HG03175 (cell line): ENCODE results near the gene GPR39.

ENCODE experiments used
- ATAC-seq: cut with Tn5 transposase; IDR thresholded peaks from one replicate; pipeline ENCODE4 v1.9.1; 2021; ENCODE audit warnings: mild to moderate bottlenecking, moderate library complexity; ENCODE audit not compliant: unreplicated experiment

GPR39 gene

GRCh38 chr2:132627536-132627935, 210.9 kb downstream of the GPR39 start:
- ATAC-seq = no peak

GRCh38 chr2:132632000-132632649, 215.5 kb downstream of the GPR39 start:
- no peak for ATAC-seq

- no peak for ATAC-seq
Measured at GRCh38 chr2:132633635-132634034, 217.0 kb downstream of the GPR39 start.

- no peak for ATAC-seq
Measured at GRCh38 chr2:132636346-132636745, 219.7 kb downstream of the GPR39 start.

GRCh38 chr2:132638313-132639040, 221.9 kb downstream of the GPR39 start:
- no peak for ATAC-seq

GRCh38 chr2:132640116-132640515, 223.5 kb downstream of the GPR39 start:
- no peak for ATAC-seq

DNA sequence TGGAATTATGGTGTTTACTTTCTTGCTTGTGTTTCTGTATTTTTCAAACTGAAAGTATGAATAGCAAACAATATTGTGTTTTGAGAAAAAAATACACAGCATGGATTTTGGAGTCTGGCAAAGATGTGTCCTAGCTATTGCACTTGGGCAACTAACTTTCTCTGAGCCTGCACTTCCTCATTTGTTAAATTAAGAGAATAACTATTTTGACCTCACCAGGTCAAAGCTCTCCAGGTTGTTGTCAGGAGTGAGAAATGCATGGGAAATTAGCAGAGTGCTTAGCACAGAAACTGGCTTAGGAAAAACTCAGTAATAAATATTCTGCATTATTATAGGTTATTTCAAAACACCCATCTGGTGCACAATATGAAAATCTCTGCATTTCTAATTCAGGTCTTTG, 225.2 kb downstream of the GPR39 start:
- no peak for ATAC-seq

GRCh38 chr2:132642415-132642814, 225.8 kb downstream of the GPR39 start:
- no peak for ATAC-seq

GRCh38 chr2:132645176-132645575, 228.6 kb downstream of the GPR39 start:
- ATAC-seq = no peak

DNA sequence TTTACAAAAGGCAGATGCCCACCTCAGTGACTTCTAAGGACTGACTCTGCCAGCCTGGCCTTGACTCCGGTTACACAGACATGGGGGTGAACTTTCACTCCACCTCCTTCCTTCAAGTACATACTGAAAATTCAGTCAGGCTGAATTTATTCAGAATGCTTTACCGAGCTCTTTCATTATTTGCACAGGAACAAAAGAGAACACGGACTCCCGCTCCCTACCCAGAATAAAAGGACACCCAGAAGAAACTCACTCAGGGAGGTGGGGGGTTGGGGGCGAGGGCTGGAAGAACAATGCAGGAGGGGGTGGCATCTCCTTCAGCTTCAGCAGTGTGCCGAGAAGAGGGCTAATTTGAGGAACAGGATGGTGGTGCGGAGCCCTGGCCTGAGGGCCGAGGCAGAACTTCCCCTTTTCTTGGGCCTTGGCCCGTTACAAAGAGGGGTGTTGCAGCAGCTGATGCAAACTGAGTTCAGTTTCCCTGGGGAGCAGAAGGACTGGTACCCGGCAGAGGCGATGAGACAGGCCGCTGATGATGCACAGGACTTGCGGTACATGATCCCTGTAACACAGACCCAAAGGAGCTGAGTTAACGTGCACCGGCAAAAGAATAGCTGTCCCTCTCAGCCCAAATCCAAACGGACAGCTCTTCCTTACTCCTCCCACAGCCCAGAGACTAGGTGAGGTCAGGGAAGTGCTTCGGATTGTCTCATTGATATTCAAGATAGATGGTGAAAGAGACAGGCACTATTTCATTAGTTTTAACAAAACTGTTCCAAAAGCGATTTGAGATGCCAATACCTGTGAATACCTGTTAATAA, 229.3 kb downstream of the GPR39 start:
- ATAC-seq = no peak

GRCh38 chr2:132646540-132647108, 230.0 kb downstream of the GPR39 start:
- no peak for ATAC-seq

GRCh38 chr2:132651115-132652045, 234.8 kb downstream of the GPR39 start:
- peak; percentile 53 for ATAC-seq

- no peak for ATAC-seq
Measured at GRCh38 chr2:132652474-132652873, 235.9 kb downstream of the GPR39 start.

DNA sequence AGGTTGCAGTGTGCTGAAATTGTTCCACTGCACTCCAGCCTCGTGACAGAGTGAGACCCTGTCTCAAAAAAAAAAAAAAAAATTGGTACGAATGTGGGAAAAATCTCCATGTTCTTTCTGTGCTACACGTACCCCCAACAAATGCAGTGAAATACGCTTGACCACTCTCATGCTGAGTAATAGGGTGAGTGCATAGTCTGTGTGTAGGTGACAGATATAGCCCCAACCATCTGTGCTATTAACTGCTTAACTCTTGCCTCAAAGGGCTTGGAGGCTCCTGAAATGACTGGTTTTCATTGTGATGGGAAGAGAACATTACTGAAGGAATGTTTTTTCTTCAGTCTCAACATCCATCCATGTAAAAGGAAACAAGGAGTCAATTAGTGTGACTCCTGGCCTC, 237.7 kb downstream of the GPR39 start:
- ATAC-seq = no peak

DNA sequence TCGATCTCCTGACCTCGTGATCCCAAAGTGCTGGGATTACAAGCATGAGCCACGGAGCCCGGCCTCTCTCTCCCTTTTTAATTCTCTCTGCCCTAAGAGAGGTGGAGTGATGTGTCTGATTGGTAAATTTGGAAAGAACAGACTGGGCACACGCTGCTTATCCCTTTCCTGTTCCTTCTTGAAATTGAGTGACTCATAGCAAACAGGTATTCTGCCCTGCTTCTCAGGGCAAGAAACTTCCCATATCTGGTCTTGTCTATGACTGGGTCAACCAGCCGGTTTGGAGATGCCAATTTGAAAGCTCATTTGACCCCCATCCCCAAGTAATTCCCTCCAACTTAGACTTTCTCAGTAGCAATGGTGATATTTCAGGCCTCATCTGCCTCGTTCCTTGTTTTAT, 238.4 kb downstream of the GPR39 start:
- no peak for ATAC-seq

DNA sequence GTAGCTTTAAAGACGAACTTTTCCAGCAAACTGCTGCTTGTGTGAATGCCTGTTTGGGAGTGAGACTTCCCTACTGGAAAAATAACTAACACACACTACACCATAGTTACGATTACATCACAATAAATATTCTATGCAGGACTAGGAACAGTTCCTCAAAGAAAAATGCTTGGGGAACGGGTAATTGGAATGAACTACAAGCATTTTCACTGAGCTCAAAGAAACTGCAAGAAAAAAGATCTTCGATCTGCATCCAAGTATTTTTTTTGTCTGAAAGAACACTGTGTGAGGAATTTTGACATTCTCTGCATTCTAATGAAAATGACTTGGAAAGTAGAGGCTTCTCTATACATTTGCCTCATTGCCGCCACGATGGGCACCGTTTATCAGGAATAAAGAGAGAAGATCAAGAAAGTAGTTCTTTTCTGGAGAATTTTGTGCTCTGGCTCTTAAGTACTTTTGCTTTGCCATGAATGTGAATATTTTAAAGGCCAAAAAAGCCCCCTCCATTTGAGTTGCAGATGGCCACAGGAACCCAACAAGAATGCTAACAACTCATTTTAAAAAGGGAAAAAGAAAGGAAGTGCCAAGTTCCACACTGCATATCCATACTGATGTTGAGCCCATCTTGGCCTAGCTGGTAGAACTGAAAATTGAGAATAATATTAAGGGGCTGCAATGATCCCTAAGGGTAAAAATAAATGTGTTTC, 239.8 kb downstream of the GPR39 start:
- no peak for ATAC-seq

- ATAC-seq = no peak
Measured at GRCh38 chr2:132659331-132659730, 242.7 kb downstream of the GPR39 start.

- no peak for ATAC-seq
Measured at GRCh38 chr2:132662732-132663131, 246.1 kb downstream of the GPR39 start.

DNA sequence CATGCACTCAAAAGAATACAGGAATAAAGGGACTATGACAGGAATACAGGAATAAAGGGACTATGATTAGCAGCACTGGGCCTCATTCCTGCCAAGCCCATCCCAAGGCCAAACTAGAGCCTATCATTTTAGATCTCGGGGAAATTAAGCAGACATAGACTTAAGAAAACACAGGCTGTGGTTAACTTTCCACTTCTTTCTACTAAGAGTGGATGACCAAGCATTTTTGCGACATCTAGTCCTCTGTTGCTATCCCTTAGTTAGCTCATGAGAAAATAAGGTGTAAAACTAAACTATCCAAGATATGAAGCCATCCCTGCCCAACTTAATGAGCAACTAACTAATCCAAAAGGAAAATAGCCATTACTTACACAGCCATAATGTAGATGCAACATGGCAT, 247.5 kb downstream of the GPR39 start:
- no peak for ATAC-seq
